ENCODE data around the gene DBF4B.

Gene DBF4B

DNA sequence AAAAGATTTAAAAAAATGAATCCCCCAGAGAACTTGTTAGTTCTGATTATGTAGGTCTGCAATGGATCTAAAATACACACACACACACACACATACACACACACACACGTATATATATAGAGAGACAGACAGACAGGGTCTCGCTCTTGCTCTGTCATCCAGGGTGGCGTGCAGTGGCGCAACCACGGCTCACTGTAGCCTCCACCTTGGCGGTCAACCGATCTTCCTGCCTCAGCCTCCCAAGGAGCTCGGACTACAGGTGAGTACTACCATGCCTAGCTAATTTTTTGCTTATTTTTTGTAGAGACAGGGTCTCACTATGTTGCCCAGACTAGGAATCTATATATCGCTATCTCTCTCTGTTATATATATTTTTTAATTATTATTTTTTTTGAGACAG is 88.3 kb downstream of the DBF4B start:
- DNase-seq: no peak

DNA sequence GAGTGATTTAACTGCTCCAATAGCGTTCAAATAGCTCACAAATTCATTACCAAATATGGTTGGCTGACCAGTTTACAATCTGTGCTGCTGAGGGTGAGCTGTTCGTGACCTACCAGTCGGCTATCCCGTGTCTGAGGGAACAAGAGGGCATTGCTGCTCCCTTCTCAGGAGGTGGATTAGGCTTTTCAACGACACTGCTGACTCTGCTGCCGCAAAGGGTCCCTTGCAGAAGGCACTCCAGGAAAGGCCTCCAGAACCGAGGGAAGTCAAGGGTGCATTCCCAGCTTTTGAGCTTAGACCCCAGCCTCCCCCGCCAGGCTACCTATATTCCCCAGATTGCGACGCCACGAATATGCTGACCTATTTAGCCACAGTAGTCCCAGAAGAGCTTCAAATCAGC is 89.3 kb downstream of the DBF4B start:
- no peak for DNase-seq

DNA sequence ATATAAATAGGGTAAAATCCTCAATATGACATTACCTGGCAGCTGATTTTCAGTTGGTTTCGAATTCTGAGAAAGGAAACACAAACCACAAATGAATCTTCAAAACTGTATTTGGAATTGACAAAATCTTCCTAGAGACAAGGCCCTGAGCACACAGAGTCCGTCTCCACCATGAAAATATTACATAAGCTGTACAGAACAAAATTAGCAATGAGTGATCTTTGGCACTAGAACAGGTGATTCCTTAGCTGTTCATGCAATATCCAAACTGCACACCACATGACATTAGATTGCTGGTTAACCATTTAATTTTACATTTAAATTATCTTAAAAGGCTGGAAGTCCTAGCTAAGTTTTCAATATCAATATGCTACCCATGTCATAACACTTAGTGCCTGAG is 89.9 kb downstream of the DBF4B start:
- DNase-seq: no peak
